HG03571 (cell line): ENCODE measurements around the gene PDLIM5.
A peak's percentile ranks its signal among the peaks of the same experiment; 100 is the strongest.
"Not testable (repeated sequence)": the region's sequence is repeated elsewhere in the genome, so short reads cannot be mapped to it uniquely, and the experiment has no call there.

Experiments used
- ATAC-seq: cut with Tn5 transposase; IDR thresholded peaks from one replicate; pipeline ENCODE4 v1.9.1; 2021; ENCODE audit not compliant: unreplicated experiment

Gene PDLIM5

GRCh38 chr4:94451695-94452475 is at the start of gene PDLIM5:
Gene PDLIM5, plus strand, starts transcription at chr4:94451942. Its CDS starts 3,347 bp downstream, at chr4:94455289.
- peak; percentile 90 for ATAC-seq

DNA sequence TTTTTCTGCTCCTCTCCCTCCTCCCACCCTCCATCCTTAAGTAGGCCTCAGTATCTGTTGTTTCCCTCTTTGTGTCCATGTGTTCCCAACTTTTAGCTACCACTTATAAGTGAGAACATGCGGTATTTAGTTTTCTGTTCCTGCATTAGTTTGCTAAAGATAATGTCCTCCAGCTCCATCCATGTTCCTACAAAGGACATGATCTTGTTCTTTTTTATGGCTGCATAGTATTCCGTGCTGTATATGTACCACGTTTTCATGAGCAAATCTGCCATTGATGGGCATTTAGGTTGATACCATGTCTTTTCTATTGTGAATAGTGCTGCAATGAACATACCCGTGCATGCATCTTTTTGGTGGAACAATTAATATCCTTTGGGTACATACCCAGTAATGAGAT is 49.3 kb upstream of the PDLIM5 start:
- not testable (repeated sequence) for ATAC-seq

GRCh38 chr4:94403751-94404150 is 48.0 kb upstream of the PDLIM5 start:
- ATAC-seq, result no peak

DNA sequence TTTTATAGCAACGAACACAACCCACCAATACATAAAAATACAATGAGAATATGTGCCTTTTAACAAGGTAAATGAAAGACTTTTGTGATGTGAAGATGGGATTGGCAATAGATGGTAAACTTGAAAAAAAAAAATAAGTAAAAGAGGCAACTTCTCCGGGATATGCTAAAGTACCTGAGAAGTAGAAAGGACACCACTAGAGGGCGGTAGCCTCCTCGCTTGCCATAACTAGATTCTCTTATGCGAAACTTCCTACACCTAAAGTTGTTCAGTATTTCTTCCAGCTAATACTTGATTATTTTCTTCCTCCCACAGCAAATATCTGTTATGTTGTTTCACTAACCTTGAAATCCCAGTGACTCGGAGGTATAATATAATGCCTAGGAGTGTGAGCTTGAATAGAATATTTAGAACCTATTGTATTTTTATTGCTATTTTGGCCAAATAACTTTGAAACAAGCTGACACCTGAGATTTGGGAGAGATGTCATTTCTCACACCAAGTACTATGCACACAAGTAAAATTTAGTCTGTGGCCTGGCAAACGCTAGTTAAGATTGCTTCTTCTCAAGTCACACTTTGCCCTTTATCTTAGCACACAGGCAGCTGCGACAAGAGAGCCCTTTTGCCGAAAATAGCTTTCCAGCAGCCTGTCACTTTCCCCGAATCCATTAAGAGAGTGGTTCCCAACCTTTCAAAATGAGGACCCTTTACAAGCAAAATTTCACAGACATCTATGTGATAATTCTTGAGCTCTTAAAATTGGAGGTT is 44.9 kb upstream of the PDLIM5 start:
- peak; percentile 86 for ATAC-seq

GRCh38 chr4:94407846-94408245 is 43.9 kb upstream of the PDLIM5 start:
- no peak for ATAC-seq

- no peak for ATAC-seq
Measured at GRCh38 chr4:94408549-94409374, 43.0 kb upstream of the PDLIM5 start.

DNA sequence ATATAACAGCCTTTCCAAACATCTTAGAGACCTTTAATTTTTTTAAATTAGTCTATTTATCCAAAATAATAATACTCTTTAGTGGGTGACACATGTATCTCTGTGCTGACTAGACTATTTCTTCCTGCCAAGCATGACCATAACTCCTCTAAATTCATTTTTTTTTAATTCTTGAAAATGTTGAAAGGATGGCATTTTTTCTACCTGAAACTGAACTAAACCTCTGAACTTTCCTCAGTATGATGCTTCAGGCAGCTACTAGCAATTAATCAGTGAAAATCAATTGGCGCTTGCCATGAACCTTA is 42.4 kb upstream of the PDLIM5 start:
- no peak for ATAC-seq

GRCh38 chr4:94409962-94410361 is 41.8 kb upstream of the PDLIM5 start:
- ATAC-seq, result no peak

- ATAC-seq, result no peak
Measured at GRCh38 chr4:94410678-94411206, 41.0 kb upstream of the PDLIM5 start.

GRCh38 chr4:94411296-94411695 is 40.4 kb upstream of the PDLIM5 start:
- no peak for ATAC-seq

- no peak for ATAC-seq
Measured at GRCh38 chr4:94412019-94412657, 39.6 kb upstream of the PDLIM5 start.

- ATAC-seq, result no peak
Measured at GRCh38 chr4:94412658-94413038, 39.1 kb upstream of the PDLIM5 start.

- no peak for ATAC-seq
Measured at GRCh38 chr4:94413085-94413840, 38.5 kb upstream of the PDLIM5 start.

- ATAC-seq, result no peak
Measured at GRCh38 chr4:94414907-94415306, 36.8 kb upstream of the PDLIM5 start.

GRCh38 chr4:94415448-94415847 is 36.3 kb upstream of the PDLIM5 start:
- no peak for ATAC-seq

- ATAC-seq, result no peak
Measured at GRCh38 chr4:94416335-94416734, 35.4 kb upstream of the PDLIM5 start.

GRCh38 chr4:94416981-94417380 is 34.8 kb upstream of the PDLIM5 start:
- no peak for ATAC-seq

DNA sequence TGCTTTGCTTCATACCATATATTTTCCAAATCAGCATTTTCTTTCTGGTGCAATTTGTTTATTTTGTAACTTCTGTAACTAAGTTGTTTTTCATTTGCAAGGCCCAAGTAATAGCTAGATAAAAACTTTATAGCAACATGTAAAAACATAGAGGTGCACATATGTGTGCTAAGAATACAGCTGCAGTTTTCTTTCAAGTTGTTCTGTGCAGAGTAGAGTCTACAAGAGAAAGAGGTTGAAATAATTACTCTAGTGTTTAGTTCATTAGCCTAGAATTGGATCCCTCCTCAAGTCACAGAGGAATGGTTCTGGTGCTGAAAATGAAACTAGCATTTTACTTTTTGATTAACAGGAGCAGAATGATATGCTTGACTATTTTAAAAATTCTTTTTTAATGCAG is 32.2 kb upstream of the PDLIM5 start:
- ATAC-seq, result no peak

DNA sequence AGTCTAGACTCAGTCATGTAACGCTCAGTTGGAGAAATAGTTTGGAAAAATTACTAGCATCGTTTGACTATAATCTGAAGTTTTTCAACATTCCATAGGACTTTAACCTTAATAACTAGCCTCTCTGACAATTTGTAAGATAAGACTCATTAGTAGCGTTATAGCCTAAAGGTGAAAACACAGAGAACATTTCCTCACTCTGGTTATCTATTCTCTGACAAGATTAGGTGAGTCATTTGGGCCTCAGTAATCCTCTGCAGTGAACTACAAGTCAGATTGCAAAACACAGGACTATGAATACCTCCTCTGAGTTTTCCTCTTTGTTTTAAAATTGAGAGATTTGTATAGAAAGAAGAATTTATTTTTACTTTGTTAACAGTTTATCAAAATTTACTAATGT is 31.8 kb upstream of the PDLIM5 start:
- ATAC-seq, result no peak

DNA sequence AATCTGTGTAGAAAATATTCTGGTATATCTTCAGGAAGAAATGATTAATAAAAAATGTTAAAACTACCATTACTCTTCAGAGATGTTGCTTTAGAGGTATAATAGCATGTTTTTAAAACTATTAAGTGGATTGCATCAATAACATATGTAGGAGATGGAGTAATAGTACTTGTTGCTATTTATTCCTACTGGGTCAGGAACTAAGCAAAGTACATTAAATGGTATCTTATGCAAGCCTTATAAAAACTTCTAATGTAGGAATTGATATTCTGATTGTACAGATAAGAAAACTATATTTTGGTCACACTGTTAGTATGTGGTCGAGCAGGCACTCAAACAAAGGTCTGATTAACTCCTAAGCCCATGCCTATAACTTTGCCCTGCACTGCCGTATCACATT is 31.4 kb upstream of the PDLIM5 start:
- ATAC-seq, result no peak
